Cardiac muscle cell (in vitro differentiated cells and primary cell): Measurements from ENCODE around the gene ZNF620. TPM values are rescaled to one million over a fixed set of nuclear protein-coding genes. Genes with fewer than 3 reads are reported as not detected.

Experiments used
- DNase-seq, 2 donors: peaks; one replicate each; pipeline versions ENCODE4 v3.0.0 to v3.0.0-alpha.2; 2010 to 2017; ENCODE audit warnings: low read depth in 1 of 2, low spot score in 1 of 2
- H3K27ac ChIP-seq: fragments of 200-600 bp; sonication (generic); 2 replicates; pipeline ENCODE4 v1.5.1; 2016
- H3K27me3 ChIP-seq: fragments of 200-600 bp; sonication (generic); 2 replicates; pipeline ENCODE4 v1.6.0; 2016; ENCODE audit warnings: control low read depth
- H3K36me3 ChIP-seq: fragments of 200-600 bp; sonication (generic); 2 replicates; pipeline ENCODE4 v1.5.1; 2016; ENCODE audit warnings: control low read depth
- H3K4me1 ChIP-seq: fragments of 200-600 bp; sonication (generic); 2 replicates; pipeline ENCODE4 v1.8.1; 2017; ENCODE audit warnings: low read depth, mild to moderate bottlenecking, mixed run types
- H3K4me3 ChIP-seq: fragments of 200-600 bp; sonication (generic); 2 replicates; pipeline ENCODE4 v1.5.1; 2016; ENCODE audit warnings: mild to moderate bottlenecking
- H3K9me3 ChIP-seq: fragments of 200-600 bp; sonication (generic); 2 replicates; pipeline ENCODE4 v1.5.1; 2017; ENCODE audit warnings: low read depth, mild to moderate bottlenecking, control low read depth
- polyA plus RNA-seq: library from polyadenylated mRNA; unstranded; fragments of >200 nt; fragmentation: Nextera tagmentation; extraction: Ambion mirVana; gene quantifications from 2 replicates; pipeline ENCODE4 v1.2.1, GENCODE V29; 2016
- total RNA-seq: library from RNA; depleted of rRNA; stranded (reverse); fragments of >200 nt; gene quantifications from 2 replicates; pipeline ENCODE4 v1.2.3, GENCODE V29; 2016
- TF ChIP-seq, protein P1 (sequence below): IDR thresholded peaks from 2 replicates; pipeline ENCODE4 v1.5.1; 2012; ENCODE audit warnings: low read depth, mild to moderate bottlenecking, low read length

The ZNF620 gene
- total and polyA plus RNA-seq, 2 experiments from 2014 or later, result 8.8 to 10.2 TPM

DNA sequence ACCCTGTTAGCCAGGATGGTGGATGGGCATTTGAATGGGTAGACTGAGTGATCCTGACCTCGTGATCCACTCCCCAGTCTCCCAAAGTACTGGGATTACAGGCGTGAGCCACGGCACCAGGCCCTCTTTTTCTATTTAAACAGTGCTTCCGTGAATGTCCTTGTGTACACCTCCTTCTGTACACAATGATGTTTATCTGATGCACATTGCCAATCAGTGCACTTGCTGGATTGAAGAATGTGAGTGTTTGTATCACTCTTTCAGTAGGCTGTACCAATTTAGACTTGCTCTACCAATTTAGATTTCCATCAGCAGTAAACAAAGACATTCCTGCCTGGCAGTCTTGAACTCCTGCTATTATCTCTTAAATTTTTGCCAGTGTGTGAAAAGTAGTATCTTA is 37.8 kb upstream of the ZNF620 start:
- H3K4me1 ChIP-seq, result no peaks in the 10 kb centered on the region
- no peaks in the 10 kb centered on the region for H3K27me3 ChIP-seq
- no peak overlapping the region for H3K27ac ChIP-seq
- H3K9me3 ChIP-seq, result no peaks in the 10 kb centered on the region
- TF ChIP-seq, protein P1, sequence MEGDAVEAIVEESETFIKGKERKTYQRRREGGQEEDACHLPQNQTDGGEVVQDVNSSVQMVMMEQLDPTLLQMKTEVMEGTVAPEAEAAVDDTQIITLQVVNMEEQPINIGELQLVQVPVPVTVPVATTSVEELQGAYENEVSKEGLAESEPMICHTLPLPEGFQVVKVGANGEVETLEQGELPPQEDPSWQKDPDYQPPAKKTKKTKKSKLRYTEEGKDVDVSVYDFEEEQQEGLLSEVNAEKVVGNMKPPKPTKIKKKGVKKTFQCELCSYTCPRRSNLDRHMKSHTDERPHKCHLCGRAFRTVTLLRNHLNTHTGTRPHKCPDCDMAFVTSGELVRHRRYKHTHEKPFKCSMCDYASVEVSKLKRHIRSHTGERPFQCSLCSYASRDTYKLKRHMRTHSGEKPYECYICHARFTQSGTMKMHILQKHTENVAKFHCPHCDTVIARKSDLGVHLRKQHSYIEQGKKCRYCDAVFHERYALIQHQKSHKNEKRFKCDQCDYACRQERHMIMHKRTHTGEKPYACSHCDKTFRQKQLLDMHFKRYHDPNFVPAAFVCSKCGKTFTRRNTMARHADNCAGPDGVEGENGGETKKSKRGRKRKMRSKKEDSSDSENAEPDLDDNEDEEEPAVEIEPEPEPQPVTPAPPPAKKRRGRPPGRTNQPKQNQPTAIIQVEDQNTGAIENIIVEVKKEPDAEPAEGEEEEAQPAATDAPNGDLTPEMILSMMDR, result no peak
- peaks cover 8% of the 10 kb centered on the region for H3K36me3 ChIP-seq
- DNase-seq, result no peak
- no peak overlapping the region for H3K4me3 ChIP-seq

DNA sequence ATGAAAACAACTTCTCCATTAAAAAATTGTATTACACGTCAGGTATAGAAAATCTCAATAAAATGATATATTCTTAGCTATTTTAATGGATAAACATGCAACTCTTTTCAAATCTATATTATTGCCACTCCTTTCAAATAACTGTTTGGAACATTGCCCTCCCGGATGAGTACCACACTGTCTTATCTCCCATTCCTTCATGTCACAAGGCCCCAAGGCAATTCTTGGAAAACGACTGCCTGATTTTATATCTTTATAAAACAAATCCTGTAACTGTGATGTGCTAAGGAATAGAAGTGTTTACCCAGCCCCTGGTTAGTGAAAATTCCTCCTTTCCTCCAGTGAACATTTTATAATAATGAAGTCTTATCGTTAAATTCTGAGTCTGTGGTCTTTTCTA is 35.1 kb upstream of the ZNF620 start:
- H3K36me3 ChIP-seq, result no peaks in the 10 kb centered on the region
- no peak overlapping the region for H3K4me3 ChIP-seq
- H3K9me3 ChIP-seq, result no peaks in the 10 kb centered on the region
- no peak for DNase-seq
- no peaks in the 10 kb centered on the region for H3K27me3 ChIP-seq
- TF ChIP-seq, protein P1, result no peak
- no peak overlapping the region for H3K27ac ChIP-seq
- H3K4me1 ChIP-seq, result no peaks in the 10 kb centered on the region

DNA sequence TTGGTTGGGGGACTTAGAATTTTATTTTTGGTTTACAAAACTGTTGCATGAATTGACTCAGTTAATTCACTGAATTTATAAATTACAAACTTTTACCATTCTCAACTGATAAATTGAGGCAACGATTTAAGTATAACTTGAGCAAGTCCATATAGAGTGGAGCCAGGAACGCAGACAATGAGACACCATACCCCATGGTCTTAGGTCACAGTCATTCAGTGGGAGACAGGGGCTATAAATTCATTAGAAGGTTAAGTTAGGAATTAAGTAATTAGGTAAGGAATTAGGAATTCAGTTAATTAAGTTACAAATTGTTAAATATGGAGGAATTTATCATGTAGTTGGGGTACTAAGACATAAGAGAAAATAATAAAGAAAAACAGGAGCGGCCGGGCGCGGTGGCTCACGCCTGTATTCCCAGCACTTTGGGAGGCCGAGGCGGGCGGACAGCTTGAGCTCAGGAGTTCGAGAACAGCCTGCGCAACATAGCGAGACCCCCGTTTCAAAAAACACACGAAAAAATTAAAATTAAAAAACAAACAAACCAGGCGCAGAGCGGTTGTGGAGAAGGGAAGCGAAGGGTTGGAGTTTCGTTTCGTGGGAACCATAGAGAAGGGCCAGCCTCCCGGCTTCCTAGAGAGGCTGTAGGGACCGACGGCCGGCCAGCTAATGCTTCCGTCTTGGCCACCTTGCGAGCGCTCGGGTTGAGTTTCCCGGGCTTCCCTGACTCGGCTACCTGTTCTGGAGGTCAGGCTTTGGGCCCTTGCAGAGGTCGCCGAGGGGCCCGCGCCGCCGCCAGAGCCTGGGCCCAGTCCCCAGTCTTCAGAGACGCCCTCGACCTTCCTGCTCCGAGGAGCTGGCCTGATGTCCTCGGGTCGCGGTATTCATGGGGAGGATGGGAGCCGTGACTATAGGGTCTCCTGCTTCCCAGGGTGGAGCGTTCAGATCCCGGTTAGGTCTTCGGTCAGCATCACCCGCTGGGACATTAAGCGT is 29.1 kb upstream of the ZNF620 start, which contains the start of gene ZNF619:
TSS of gene ZNF619 (plus strand) at position 645 of the 993 bp plus-strand sequence. CDS start 858 bp downstream, outside the sequence.
- no peaks in the 10 kb centered on the region for H3K36me3 ChIP-seq
- H3K4me3 ChIP-seq, result no peak within 1 kb of the TSS
- H3K9me3 ChIP-seq, result no peaks in the 10 kb centered on the region
- H3K27ac ChIP-seq, result no peak within 1 kb of the TSS
- H3K27me3 ChIP-seq, result no peaks in the 10 kb centered on the region
- no peaks in the 10 kb centered on the region for H3K4me1 ChIP-seq
- DNase-seq, result peak in 1 of 2 donors; percentile 80
- TF ChIP-seq, protein P1, result no peak

DNA sequence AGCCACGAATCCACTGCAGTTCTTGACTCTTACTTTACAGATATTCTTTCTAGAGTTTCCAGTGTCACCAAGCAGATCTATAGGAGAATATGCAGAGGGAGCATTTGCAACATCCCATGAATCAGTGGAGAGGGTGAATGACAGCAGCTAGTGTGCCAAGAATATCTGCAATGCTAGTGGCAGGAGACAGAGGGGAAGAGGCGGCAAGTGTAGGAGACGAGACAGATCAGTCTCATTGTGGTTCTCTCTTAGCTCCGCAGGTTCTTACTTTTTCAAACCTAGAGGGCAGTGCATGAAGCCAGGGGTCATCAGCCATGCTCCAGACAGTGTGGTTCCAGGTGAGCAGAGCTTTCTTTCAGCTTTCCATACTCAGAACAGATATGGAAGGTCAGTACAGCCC is 28.2 kb upstream of the ZNF620 start:
- Histone ChIP-seq H3K27me3 (no peaks in the 10 kb centered on the region), H3K27ac (no peak overlapping the region), H3K4me3 (no peak overlapping the region), H3K4me1 (no peaks in the 10 kb centered on the region), H3K36me3 (no peaks in the 10 kb centered on the region), H3K9me3 (no peaks in the 10 kb centered on the region)
- DNase-seq, result no peak
- TF ChIP-seq, protein P1, result no peak

DNA sequence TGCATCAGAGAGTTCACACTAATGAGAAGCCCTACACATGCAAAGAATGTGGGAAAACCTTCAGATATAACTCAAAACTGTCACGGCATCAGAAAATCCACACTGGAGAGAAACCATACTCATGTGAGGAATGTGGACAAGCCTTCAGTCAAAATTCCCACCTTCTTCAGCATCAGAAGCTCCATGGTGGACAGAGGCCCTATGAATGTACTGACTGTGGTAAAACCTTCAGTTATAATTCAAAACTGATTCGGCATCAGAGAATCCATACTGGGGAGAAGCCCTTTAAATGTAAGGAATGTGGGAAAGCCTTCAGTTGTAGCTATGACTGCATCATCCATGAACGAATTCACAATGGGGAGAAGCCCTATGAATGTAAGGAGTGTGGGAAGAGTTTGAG is 18.7 kb upstream of the ZNF620 start:
- Histone ChIP-seq H3K4me3 (no peak overlapping the region), H3K4me1 (no peaks in the 10 kb centered on the region), H3K9me3 (no peaks in the 10 kb centered on the region), H3K36me3 (no peaks in the 10 kb centered on the region), H3K27ac (no peak overlapping the region), H3K27me3 (no peaks in the 10 kb centered on the region)
- TF ChIP-seq, protein P1, result no peak
- no peak for DNase-seq
